Cardiac muscle cell (in vitro differentiated cells and primary cell): ENCODE data around the gene HOXC10. TPM values are rescaled to one million over a fixed set of nuclear protein-coding genes. Genes with fewer than 3 reads are reported as not detected.

Source experiments
- DNase-seq, 2 donors: peaks; one replicate each; pipeline versions ENCODE4 v3.0.0 to v3.0.0-alpha.2; 2010 to 2017; ENCODE audit warnings: low read depth in 1 of 2, low spot score in 1 of 2
- H3K27ac ChIP-seq: fragments of 200-600 bp; sonication (generic); 2 replicates; pipeline ENCODE4 v1.5.1; 2016
- H3K27me3 ChIP-seq: fragments of 200-600 bp; sonication (generic); 2 replicates; pipeline ENCODE4 v1.6.0; 2016; ENCODE audit warnings: control low read depth
- H3K36me3 ChIP-seq: fragments of 200-600 bp; sonication (generic); 2 replicates; pipeline ENCODE4 v1.5.1; 2016; ENCODE audit warnings: control low read depth
- H3K4me1 ChIP-seq: fragments of 200-600 bp; sonication (generic); 2 replicates; pipeline ENCODE4 v1.8.1; 2017; ENCODE audit warnings: low read depth, mild to moderate bottlenecking, mixed run types
- H3K4me3 ChIP-seq: fragments of 200-600 bp; sonication (generic); 2 replicates; pipeline ENCODE4 v1.5.1; 2016; ENCODE audit warnings: mild to moderate bottlenecking
- H3K9me3 ChIP-seq: fragments of 200-600 bp; sonication (generic); 2 replicates; pipeline ENCODE4 v1.5.1; 2017; ENCODE audit warnings: low read depth, mild to moderate bottlenecking, control low read depth
- CTCF ChIP-seq: IDR thresholded peaks from 2 replicates; pipeline ENCODE4 v1.5.1; 2012; ENCODE audit warnings: low read depth, mild to moderate bottlenecking, low read length
- polyA plus RNA-seq: library from polyadenylated mRNA; unstranded; fragments of >200 nt; fragmentation: Nextera tagmentation; extraction: Ambion mirVana; gene quantifications from 2 replicates; pipeline ENCODE4 v1.2.1, GENCODE V29; 2016
- total RNA-seq: library from RNA; depleted of rRNA; stranded (reverse); fragments of >200 nt; gene quantifications from 2 replicates; pipeline ENCODE4 v1.2.3, GENCODE V29; 2016

The HOXC10 gene
- total and polyA plus RNA-seq, 2 experiments from 2014 or later = not detected

- DNase-seq = no peak
- H3K36me3 ChIP-seq = no peaks in the 10 kb centered on the region
- H3K4me1 ChIP-seq = no peaks in the 10 kb centered on the region
- H3K27ac ChIP-seq = no peak overlapping the region
- no peak overlapping the region for H3K4me3 ChIP-seq
- H3K27me3 ChIP-seq = peaks cover 100% of the 10 kb centered on the region
- H3K9me3 ChIP-seq = no peaks in the 10 kb centered on the region
- no peak for TF ChIP-seq CTCF
Observed at GRCh38 chr12:53966085-53966384, 18.9 kb upstream of the HOXC10 start.

GRCh38 chr12:53966385-53967133, 18.4 kb upstream of the HOXC10 start:
- no peak for DNase-seq
- Histone ChIP-seq H3K4me1 (no peaks in the 10 kb centered on the region), H3K27ac (no peak overlapping the region), H3K9me3 (no peaks in the 10 kb centered on the region), H3K27me3 (peaks cover 100% of the 10 kb centered on the region), H3K4me3 (no peak overlapping the region), H3K36me3 (no peaks in the 10 kb centered on the region)
- no peak for TF ChIP-seq CTCF

GRCh38 chr12:53967421-53967925, 17.5 kb upstream of the HOXC10 start:
- H3K9me3 ChIP-seq = no peaks in the 10 kb centered on the region
- H3K4me1 ChIP-seq = no peaks in the 10 kb centered on the region
- H3K27me3 ChIP-seq = peaks cover 100% of the 10 kb centered on the region
- no peaks in the 10 kb centered on the region for H3K36me3 ChIP-seq
- no peak for DNase-seq
- H3K27ac ChIP-seq = no peak overlapping the region
- no peak for TF ChIP-seq CTCF
- H3K4me3 ChIP-seq = no peak overlapping the region

- Histone ChIP-seq H3K9me3 (no peaks in the 10 kb centered on the region), H3K27me3 (peaks cover 100% of the 10 kb centered on the region), H3K36me3 (no peaks in the 10 kb centered on the region), H3K27ac (no peak overlapping the region), H3K4me3 (no peak overlapping the region), H3K4me1 (no peaks in the 10 kb centered on the region)
- TF ChIP-seq CTCF = no peak
- no peak for DNase-seq
Observed at GRCh38 chr12:53968214-53969127, 16.5 kb upstream of the HOXC10 start.

GRCh38 chr12:53969588-53970259, 15.2 kb upstream of the HOXC10 start:
- TF ChIP-seq CTCF = no peak
- Histone ChIP-seq H3K36me3 (no peaks in the 10 kb centered on the region), H3K9me3 (no peaks in the 10 kb centered on the region), H3K4me1 (no peaks in the 10 kb centered on the region), H3K27ac (no peak overlapping the region), H3K27me3 (peaks cover 100% of the 10 kb centered on the region), H3K4me3 (no peak overlapping the region)
- no peak for DNase-seq
